Activated CD8-positive, alpha-beta memory T cell treated with anti-CD3 and anti-CD28 coated beads for 24 hours (primary cell): Measurements from ENCODE around the gene SLC22A17.

Source experiments
- DNase-seq: peaks from one replicate; pipeline ENCODE4 v3.0.0-alpha.2; 2020

The SLC22A17 gene

GRCh38 chr14:23380976-23381375 lies 28.3 kb upstream of the SLC22A17 start:
- no peak for DNase-seq

DNA sequence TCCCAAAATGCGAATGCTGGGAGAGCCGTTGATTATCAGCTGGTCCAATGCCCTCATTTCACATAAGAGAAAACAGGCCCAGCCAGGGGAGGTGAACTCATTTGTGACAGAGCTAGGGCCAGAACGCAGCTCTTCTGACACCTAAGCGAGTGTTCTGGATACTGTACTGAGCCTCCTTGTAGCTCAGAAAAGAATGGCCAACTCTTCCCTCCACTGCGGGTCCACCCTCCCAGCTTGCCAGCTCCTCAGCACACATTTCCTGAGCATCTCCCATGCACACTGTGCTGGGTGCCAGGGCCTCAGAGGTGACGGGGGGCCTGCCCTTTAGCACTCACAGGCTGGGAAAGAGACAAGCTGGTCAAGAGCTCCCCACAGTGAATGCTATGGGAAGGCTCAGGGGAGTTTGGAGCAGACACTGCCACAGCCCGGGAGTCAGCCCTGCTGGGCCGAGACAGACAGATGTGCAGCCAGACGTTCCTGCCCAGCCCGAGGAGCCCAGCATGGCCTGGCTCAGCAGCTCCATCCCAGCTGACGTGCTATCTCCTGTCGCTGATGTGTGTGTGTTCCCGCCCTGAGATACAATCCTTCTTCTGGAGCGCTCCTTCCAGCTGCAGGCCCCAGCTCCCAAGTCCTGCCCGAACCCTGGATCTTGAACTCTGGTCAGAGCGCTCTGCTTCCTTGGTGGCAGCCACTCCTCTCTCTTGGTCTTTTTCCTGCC lies 27.7 kb upstream of the SLC22A17 start:
- no peak for DNase-seq

- DNase-seq = peak; percentile 83
Observed at GRCh38 chr14:23379366-23380196, 26.9 kb upstream of the SLC22A17 start.

DNA sequence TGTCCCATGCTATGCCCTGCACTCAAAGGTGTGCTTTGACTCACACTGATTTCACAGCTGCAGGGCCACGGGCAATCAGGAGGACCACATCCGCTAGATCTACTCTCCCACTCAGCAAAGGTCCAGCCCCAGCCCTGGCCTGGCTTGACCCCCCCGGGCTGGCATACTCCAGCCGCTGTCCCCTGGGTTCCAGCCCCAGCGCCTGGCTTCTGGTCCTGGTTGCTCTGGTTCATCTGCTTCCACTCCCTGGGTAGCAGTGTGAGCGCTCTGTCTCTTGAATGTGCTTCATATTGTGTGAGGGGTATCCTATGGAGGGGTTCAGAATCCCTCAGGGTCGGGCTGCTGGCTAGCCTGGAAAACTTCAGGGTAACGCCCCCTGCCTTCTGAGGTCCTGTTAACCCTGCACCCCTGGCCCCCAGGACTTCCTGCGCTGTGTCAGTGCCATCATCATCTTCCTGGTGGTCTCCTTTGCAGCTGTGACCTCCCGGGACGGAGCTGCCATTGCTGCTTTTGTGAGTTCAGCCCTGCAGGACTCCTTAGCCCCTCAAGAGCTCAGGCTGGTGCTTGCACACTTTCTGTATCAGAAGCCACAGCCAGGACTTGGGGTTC lies 26.0 kb upstream of the SLC22A17 start:
- no peak for DNase-seq

GRCh38 chr14:23377573-23378563 lies 25.2 kb upstream of the SLC22A17 start:
- DNase-seq = no peak

GRCh38 chr14:23377198-23377550 lies 24.5 kb upstream of the SLC22A17 start:
- DNase-seq = no peak

DNA sequence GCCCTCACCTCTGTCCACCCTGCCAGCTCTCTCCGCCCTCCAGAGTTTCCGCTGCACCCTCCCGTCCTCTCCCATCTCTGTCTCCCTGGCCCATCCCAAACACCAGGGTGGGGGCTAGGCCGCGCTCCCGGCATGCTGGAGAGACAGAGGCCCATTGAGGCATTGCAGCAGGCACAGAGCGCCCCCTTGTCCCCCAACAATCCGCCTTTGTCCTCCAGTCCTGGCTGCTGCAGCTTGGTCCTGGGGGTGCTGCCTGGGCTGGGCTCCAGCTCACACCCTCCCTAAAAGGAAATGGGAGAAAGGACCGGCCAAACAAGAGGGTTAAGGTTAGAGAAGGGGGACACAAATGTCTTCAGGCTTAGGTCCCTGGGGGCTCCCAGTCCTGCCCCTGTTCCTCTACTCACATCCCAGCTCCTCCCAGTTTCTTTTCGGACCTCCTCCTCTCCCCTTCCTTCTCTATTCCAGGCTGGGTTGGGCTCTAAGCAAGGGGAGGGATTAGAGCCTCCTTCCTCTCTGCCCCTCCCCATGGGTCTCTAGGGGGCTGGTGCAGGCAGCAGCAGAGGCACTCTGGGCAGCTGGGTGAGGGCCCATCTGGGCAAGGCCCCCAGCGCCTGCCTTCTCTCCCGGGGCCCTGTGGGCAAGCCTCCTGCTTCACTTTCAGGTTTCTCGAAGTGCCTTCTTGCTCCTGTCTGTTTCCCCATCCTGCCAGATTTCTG lies 24.0 kb upstream of the SLC22A17 start, which contains the start of gene CMTM5:
CMTM5 (plus strand) TSS at position 565 of the 716 bp plus-strand sequence. CDS start 206 bp downstream, outside the sequence.
- DNase-seq = no peak

DNA sequence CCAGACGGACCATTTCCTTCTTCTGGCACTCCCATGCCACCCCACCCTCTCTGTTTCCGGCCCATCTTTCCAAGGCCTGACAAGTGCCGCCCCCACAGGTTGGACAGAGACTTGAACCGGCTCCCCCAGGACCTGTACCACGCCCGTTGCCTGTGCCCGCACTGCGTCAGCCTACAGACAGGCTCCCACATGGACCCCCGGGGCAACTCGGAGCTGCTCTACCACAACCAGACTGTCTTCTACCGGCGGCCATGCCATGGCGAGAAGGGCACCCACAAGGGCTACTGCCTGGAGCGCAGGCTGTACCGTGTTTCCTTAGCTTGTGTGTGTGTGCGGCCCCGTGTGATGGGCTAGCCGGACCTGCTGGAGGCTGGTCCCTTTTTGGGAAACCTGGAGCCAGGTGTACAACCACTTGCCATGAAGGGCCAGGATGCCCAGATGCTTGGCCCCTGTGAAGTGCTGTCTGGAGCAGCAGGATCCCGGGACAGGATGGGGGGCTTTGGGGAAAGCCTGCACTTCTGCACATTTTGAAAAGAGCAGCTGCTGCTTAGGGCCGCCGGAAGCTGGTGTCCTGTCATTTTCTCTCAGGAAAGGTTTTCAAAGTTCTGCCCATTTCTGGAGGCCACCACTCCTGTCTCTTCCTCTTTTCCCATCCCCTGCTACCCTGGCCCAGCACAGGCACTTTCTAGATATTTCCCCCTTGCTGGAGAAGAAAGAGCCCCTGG lies 23.0 kb upstream of the SLC22A17 start:
- no peak for DNase-seq

GRCh38 chr14:23373041-23373440 lies 20.4 kb upstream of the SLC22A17 start:
- no peak for DNase-seq

GRCh38 chr14:23372509-23372908 lies 19.8 kb upstream of the SLC22A17 start, which contains the start of gene IL25:
IL25 (plus strand) TSS chr14:23372809.
- no peak for DNase-seq

DNA sequence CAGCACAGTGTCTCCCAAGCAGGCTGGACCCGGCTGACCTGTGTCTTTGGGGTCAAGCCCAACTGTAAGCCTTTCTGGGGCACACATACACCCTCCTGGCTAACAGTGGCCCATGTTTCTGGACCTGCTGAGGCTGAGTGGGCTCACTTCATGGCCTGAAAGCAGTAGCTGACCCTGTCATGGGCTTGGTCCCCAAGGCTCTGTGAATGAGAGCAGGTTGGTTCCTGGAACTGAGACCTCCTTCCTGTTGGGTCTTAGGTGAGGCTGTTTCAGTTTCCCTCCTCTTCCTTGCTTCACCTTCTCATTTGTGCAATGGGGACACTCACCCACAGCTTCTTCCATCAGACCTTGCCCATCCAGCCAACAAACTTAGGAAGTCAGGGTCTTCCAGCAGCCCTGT lies 19.2 kb upstream of the SLC22A17 start:
- DNase-seq = no peak

DNA sequence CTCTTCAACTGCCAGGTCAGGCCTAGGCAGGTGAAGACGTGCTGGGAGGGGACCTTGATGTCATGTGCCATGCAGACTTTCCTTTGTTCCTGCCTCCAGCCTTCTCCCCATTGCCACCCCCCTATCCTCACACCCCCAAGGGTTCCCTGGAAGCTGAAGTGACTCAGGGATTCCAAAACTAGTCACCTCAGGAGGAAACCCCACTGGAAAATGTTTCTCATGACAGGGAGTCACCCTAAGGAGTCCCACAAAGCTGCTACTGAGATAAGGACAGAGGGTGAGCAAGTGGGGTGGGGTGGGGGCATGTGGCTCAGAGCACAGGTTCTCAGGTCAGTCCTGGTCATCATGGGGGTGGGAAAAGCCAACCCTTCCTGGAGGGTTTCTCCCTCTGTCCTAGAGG lies 17.5 kb upstream of the SLC22A17 start:
- no peak for DNase-seq

- DNase-seq = no peak
Observed at GRCh38 chr14:23366426-23366921, 13.8 kb upstream of the SLC22A17 start.

GRCh38 chr14:23365732-23366425 lies 13.2 kb upstream of the SLC22A17 start:
- no peak for DNase-seq

GRCh38 chr14:23365036-23365731 lies 12.5 kb upstream of the SLC22A17 start, which contains the start of gene EFS:
EFS (minus strand) TSS chr14:23365172; CDS start chr14:23365025, 147 bp downstream.
- no peak for DNase-seq

DNA sequence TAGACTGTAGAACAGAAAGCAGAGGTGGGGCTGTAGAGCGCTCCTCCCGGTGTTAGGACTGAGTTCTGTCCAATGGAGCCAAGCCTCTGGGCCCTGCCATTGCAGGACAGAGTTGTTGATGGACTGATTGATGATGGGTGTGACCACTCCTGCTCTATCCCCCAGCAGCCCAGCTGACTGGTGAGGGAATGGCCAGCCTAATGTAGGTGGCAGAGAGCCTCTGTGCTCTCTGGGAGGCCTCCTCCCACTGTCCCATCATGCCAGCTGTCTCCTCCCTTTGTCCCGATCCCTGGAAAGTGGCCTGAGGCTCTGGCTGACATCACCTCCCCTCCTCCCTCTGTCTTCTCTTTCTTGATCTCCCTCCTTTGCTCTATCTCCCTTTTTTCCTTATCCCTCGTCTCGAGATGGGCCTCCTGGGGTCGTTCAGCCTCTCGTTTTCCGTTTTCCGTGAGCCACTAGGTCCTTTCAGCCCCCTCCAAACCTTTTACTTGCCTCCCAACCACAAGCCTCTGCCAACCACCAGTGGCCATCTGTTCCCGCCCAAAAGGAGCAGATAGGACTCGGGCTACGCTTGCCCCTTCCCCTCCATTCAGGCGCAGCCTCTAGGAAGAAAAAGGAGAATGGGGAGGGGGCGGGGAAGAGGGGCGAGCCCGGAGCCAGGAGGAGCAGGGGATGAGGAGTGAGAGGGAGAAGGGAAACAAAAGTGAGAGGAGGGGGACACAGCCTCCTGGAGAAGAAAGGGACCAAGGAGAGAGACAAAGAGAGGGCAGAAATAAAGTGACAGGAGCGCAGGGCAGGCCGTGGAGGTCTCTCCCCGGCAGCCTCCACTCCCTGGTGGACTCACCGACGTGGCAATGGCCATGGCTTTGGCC lies 11.7 kb upstream of the SLC22A17 start:
- DNase-seq = no peak

DNA sequence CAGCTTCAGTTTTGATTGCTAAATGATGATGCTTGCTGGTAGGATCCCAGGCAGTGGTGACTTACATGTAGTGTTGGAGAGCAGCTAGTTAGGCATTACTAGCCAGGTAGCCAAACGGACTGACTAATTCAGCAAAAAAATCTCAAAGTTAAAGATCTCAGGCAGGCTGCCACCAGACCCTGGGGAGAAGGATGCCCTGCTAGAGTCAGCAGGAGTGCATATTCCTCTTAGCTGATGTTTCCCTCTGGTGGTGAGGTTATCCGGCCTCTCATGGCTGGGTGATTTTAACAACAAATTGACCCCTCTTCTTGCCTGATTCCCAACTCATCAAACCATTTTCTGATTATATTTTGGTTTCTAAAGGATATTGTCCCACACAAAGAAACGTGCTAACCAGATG lies 9.5 kb upstream of the SLC22A17 start:
- DNase-seq = no peak

DNA sequence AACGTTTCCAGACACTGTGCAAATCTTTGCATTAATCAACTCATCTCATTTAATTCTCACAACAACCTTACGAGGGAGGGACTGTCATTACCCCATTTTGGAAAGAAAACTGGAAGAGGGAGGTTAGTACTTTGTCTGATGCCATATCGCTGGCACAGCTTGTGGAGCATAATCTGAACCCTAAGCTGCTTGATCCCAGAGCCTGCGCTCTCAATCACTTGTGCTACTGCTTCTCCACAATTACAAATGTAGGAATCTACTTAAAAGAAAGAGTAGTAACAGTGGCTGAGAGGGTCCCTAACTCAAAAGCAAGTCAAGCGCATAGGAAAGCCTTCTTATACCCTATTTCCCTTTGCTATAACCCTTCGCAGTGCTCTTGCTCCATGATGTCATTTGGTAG lies 9.1 kb upstream of the SLC22A17 start:
- DNase-seq = no peak
